NCI-H2227 (cell line): ENCODE results near the gene CRYZL1.

Source experiments
- DNase-seq: peaks from one replicate; lab custom pipeline; 2025; ENCODE audit not compliant: unreplicated experiment; lab: John Stamatoyannopoulos, UW

CRYZL1 gene

GRCh38 chr21:33566514-33566913, 75.0 kb downstream of the CRYZL1 start:
- no peak for DNase-seq

- DNase-seq, result no peak
Observed at GRCh38 chr21:33562389-33562788, 79.2 kb downstream of the CRYZL1 start.

- DNase-seq, result no peak
Observed at GRCh38 chr21:33561373-33561772, 80.2 kb downstream of the CRYZL1 start.

- no peak for DNase-seq
Observed at GRCh38 chr21:33560965-33561364, 80.6 kb downstream of the CRYZL1 start.

DNA sequence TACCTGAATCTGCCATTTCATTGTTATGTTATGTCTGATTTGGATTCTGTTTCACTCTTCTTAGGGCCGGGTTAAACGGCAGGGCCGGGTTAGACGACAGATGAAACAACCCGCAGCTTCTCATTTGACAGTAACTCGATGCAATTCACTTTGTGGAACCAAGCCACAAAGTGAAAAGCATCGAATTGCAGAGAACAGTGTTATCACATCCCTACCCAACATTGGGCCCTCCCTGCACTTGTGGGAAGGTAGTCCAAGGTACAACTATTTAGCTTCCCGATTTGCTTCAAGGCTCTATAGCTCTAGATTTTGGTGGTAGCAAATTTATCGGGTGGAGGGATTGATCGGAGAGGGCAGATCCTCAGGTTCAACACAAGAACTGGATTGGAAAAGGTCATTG, 81.7 kb downstream of the CRYZL1 start:
- DNase-seq, result no peak

GRCh38 chr21:33558777-33559421, 82.6 kb downstream of the CRYZL1 start:
- no peak for DNase-seq

DNA sequence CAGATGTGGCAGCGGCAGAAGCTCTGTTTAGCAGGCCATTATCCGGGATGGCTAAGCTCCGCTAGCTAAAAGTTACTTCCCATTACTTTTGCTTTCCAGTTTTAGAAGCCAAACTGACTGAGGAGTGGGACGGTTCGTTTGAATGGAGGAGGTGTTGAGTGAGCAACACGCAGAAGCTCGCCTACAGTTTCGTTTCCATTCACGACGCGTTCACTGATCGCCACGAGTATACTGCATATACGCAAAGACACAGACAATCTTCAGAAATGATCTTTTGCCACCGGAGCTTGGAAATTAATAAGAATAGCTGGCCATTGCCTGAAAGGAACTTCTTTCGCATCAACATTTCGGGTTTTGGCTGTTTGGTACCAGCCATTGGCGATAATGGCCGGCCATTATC, 84.1 kb downstream of the CRYZL1 start:
- no peak for DNase-seq

- DNase-seq, result no peak
Observed at GRCh38 chr21:33554982-33555344, 86.6 kb downstream of the CRYZL1 start.

DNA sequence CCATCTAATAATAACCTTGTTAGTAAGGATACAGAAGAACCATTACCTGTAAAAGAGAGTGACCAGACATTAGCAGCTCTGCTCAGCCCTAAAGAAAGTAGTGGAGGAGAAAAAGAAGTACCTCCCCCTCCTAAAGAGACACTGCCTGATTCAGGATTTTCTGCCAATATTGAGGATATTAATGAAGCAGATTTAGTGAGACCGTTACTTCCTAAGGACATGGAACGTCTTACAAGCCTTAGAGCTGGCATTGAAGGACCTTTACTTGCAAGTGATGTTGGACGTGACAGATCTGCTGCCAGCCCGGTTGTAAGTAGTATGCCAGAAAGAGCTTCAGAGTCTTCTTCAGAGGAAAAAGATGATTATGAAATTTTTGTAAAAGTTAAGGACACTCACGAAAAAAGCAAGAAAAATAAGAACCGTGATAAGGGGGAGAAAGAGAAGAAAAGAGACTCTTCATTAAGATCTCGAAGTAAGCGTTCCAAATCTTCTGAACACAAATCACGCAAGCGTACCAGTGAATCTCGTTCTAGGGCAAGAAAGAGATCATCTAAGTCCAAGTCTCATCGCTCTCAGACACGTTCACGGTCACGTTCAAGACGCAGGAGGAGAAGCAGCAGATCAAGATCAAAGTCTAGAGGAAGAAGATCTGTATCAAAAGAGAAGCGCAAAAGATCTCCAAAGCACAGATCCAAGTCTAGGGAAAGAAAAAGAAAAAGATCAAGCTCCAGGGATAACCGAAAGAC, 87.1 kb downstream of the CRYZL1 start:
- no peak for DNase-seq

DNA sequence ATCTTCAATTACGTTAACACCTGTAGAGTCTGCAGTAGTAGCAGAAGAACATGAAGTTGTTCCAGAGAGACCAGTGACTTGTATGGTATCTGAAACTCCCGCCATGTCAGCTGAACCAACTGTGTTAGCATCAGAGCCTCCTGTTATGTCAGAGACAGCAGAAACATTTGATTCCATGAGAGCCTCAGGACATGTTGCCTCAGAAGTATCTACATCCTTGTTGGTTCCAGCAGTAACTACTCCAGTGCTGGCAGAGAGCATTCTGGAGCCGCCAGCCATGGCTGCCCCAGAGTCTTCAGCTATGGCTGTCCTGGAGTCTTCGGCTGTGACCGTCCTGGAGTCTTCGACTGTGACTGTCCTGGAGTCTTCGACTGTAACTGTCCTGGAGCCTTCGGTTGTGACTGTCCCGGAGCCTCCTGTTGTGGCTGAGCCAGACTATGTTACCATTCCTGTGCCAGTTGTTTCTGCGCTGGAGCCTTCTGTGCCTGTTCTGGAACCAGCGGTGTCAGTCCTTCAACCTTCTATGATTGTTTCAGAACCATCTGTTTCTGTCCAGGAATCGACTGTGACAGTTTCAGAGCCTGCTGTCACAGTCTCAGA, 88.4 kb downstream of the CRYZL1 start:
- DNase-seq, result no peak

- DNase-seq, result no peak
Observed at GRCh38 chr21:33552093-33552998, 89.2 kb downstream of the CRYZL1 start.

GRCh38 chr21:33551664-33552063, 89.9 kb downstream of the CRYZL1 start:
- no peak for DNase-seq

GRCh38 chr21:33550772-33551660, 90.5 kb downstream of the CRYZL1 start:
- no peak for DNase-seq

DNA sequence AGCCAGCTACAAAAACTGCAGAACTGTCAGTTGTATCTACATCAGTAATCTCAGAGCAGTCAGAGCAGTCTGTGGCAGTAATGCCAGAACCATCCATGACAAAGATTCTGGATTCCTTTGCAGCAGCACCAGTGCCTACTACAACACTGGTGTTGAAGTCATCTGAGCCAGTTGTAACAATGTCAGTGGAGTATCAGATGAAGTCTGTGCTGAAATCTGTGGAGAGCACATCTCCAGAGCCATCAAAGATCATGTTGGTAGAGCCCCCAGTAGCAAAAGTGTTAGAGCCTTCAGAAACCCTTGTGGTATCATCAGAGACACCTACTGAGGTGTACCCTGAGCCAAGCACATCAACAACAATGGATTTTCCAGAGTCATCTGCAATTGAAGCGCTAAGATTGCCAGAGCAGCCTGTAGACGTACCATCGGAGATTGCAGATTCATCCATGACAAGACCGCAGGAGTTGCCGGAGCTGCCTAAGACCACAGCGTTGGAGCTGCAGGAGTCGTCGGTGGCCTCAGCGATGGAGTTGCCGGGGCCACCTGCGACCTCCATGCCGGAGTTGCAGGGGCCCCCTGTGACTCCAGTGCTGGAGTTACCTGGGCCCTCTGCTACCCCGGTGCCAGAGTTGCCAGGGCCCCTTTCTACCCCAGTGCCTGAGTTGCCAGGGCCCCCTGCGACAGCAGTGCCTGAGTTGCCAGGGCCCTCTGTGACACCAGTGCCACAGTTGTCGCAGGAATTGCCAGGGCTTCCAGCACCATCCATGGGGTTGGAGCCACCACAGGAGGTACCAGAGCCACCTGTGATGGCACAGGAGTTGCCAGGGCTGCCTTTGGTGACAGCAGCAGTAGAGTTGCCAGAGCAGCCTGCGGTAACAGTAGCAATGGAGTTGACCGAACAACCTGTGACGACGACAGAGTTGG, 91.4 kb downstream of the CRYZL1 start:
- no peak for DNase-seq

GRCh38 chr21:33546086-33546485, 95.5 kb downstream of the CRYZL1 start:
- DNase-seq, result no peak

DNA sequence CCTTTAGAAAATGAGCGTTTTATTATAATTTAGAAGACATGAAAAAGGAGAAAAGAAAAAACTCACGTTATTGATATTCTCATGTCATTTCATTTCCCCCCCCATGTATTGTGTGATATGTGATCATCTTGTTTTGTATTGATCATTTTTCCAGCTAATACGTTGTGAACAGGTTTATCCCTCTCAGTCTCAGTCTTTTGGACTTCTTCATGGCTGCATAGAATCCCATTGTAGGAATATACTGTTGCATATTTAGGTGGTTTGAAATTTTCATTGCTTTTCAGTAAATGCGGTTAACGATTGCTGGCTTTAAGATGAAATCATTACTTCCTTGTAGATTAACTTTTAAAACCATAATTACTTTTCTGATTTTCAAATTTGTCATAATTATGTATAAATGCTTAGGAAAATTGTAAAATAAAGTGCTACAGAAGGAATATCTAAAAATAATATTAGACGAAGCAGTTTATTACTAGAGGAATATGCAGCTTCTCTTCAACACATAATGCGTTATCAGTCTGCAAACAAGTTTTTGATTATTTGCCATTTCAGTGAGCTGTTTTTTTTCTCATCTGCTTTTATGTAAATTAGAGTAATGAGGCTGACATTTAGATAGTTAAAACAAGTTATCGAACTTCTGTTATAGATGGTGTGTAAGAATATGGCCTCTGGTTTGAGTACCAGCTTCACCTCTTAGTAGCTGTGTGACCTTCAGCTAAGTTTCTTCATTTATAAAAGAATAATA, 96.9 kb downstream of the CRYZL1 start:
- no peak for DNase-seq

DNA sequence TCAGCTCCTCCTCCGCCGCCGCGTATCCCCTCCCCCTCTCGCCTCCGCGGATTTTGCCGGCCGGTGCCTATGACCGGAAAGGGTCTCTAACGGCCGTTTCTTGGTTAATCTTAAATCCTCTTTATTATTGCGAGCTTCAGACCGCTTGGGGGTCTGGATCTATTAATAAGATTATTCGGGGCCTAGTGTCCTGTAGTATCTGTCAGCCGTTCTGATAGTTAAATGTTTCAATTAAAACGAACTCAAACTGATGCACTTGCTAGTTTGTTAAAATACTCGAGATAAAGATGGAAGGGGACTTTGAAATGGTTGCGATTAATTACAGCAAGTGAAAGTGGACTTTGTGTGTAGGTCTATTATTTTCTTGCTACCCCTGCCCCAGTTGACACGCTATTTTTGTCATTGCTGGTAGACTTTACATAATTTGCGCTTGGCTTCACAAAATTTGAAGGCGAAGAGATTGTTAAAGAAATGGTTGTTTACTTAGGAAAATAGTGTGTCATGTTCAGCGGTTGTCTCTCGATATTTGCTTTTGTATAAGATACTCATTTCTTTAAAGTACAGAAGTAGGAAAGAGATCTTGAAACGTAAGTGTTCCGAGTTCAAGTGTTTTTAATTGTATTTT, 97.9 kb downstream of the CRYZL1 start:
- no peak for DNase-seq
